Left ventricle myocardium inferior (tissue), 1 donor: Measurements from ENCODE around the gene ZNF547. TPM values are rescaled to one million over a fixed set of nuclear protein-coding genes. Genes with fewer than 3 reads are reported as not detected.

Experiments used
- DNase-seq: peaks from one replicate; pipeline ENCODE4 v3.0.0-alpha.2; 2020
- H3K27ac ChIP-seq: fragments of 200-600 bp; replicated peaks from 2 replicates; pipeline ENCODE4 v1.8.0; 2021
- H3K27me3 ChIP-seq: fragments of 200-600 bp; 2 replicates; pipeline ENCODE4 v1.8.0; 2021; ENCODE audit warnings: low read depth
- H3K36me3 ChIP-seq: fragments of 200-600 bp; 2 replicates; pipeline ENCODE4 v1.8.0; 2021
- H3K4me1 ChIP-seq: fragments of 200-600 bp; 2 replicates; pipeline ENCODE4 v1.8.0; 2021
- H3K4me3 ChIP-seq: fragments of 200-600 bp; 2 replicates; pipeline ENCODE4 v1.8.0; 2021; ENCODE audit warnings: mild to moderate bottlenecking, moderate library complexity
- H3K9me3 ChIP-seq: fragments of 200-600 bp; replicated peaks from 2 replicates; pipeline ENCODE4 v1.8.0; 2021
- CTCF ChIP-seq: fragments of 200-600 bp; IDR thresholded peaks from 2 replicates; pipeline ENCODE4 v1.8.0; 2021; ENCODE audit warnings: antibody characterized with exemption, mild to moderate bottlenecking, borderline replicate concordance
- intact Hi-C: fragments of 100-400 bp; cut with micrococcal nuclease; formaldehyde crosslinking; loops from one replicate; pipeline ENCODE4 v1.11.0; 2022
- long read RNA-seq: library from polyadenylated mRNA; unstranded; transcript quantifications from one replicate; pipeline ENCODE4 v2.0.0, GENCODE V29; 2021
- total RNA-seq: library from RNA; stranded (reverse); fragmentation: NEBNext Ultra II Directional; extraction: Animal tissue kit (Norgen Biotek cat#: 25700); gene quantifications from one replicate; pipeline ENCODE4 v1.2.1, GENCODE V29; 2021
- donor health status: DM: no; HTN: yes; CAD: no; lungs with severe emphysema.

ZNF547 gene
- 3.6 TPM for total RNA-seq
- long read RNA-seq, partial matches to known transcripts, result 0 of 4 reads
- long read RNA-seq, other reads (novel, unspliced or antisense), result 0 of 4 reads

- Histone ChIP-seq H3K9me3 (peaks cover 44% of the 10 kb centered on the region), H3K27ac (peak within 1 kb of the TSS; percentile 94)
Observed at GRCh38 chr19:57362997-57363687, at the start of gene ZNF547, which contains the start of gene TRAPPC2B. TSS of gene ZNF547 (plus strand) at chr19:57363551. CDS start at chr19:57368556, 5,005 bp downstream. TSS of gene TRAPPC2B (plus strand) at chr19:57363551. CDS start at chr19:57364834, 1,283 bp downstream.

GRCh38 chr19:57314146-57314545 lies 49.2 kb upstream of the ZNF547 start:
- Histone ChIP-seq H3K4me3 (no peak overlapping the region), H3K27ac (no peak overlapping the region), H3K4me1 (no peaks in the 10 kb centered on the region), H3K36me3 (no peaks in the 10 kb centered on the region), H3K9me3 (no peaks in the 10 kb centered on the region), H3K27me3 (no peaks in the 10 kb centered on the region)
- TF ChIP-seq CTCF, result no peak
- no peak for DNase-seq
- intact Hi-C loops, result no loop called here

More at GRCh38 chr19:57362997-57363687, at the start of gene ZNF547, which contains the start of gene TRAPPC2B:
- DNase-seq, result peak; percentile 100
- Histone ChIP-seq H3K4me3 (peak within 1 kb of the TSS; percentile 88), H3K36me3 (peaks cover 50% of the 10 kb centered on the region), H3K4me1 (peaks cover 46% of the 10 kb centered on the region), H3K27me3 (no peaks in the 10 kb centered on the region)
- intact Hi-C loops, result no loop called here
- no peak for TF ChIP-seq CTCF

GRCh38 chr19:57317503-57317902 lies 45.8 kb upstream of the ZNF547 start:
- Histone ChIP-seq H3K4me1 (peaks cover 27% of the 10 kb centered on the region), H3K4me3 (peak overlapping the region; percentile 57), H3K9me3 (peaks cover 7% of the 10 kb centered on the region), H3K27me3 (no peaks in the 10 kb centered on the region), H3K27ac (peak overlapping the region; percentile 34), H3K36me3 (no peaks in the 10 kb centered on the region)
- no peak for DNase-seq
- no peak for TF ChIP-seq CTCF
- intact Hi-C loops, result no loop called here

GRCh38 chr19:57319869-57320179 lies 43.5 kb upstream of the ZNF547 start:
- no peaks in the 10 kb centered on the region for H3K27me3 ChIP-seq
- H3K4me3 ChIP-seq, result peak overlapping the region; percentile 94
- no peak for DNase-seq
- peaks cover 32% of the 10 kb centered on the region for H3K4me1 ChIP-seq
- peaks cover 20% of the 10 kb centered on the region for H3K36me3 ChIP-seq
- H3K9me3 ChIP-seq, result peaks cover 14% of the 10 kb centered on the region
- no peak for TF ChIP-seq CTCF
- H3K27ac ChIP-seq, result peak overlapping the region; percentile 93
- intact Hi-C loops, result no loop called here

GRCh38 chr19:57320180-57321084 lies 42.9 kb upstream of the ZNF547 start, which contains the start of gene ZNF543:
TSS of gene ZNF543 (plus strand) at chr19:57320472. CDS start at chr19:57320854, 382 bp downstream.
- Histone ChIP-seq H3K4me3 (peak within 1 kb of the TSS; percentile 94), H3K9me3 (peaks cover 20% of the 10 kb centered on the region), H3K27me3 (no peaks in the 10 kb centered on the region), H3K4me1 (peaks cover 32% of the 10 kb centered on the region), H3K27ac (peak within 1 kb of the TSS; percentile 93), H3K36me3 (peaks cover 26% of the 10 kb centered on the region)
- peak; percentile 97 for DNase-seq
- no peak for TF ChIP-seq CTCF
- intact Hi-C loops, result no loop called here
